Ascending aorta (tissue), 2 donors: Measurements from ENCODE around the gene TBC1D4. TPM values are rescaled to one million over a fixed set of nuclear protein-coding genes. Genes with fewer than 3 reads are reported as not detected.

Experiments used
- DNase-seq, 2 donors: peaks; one replicate each; pipeline ENCODE4 v3.0.0-alpha.2; 2019; ENCODE audit warnings: low spot score in 2 of 2
- H3K27ac ChIP-seq, 2 donors: fragments of 200-600 bp; sonication (generic); one replicate each; pipeline ENCODE4 v1.5.1; 2016 to 2017; ENCODE audit warnings: mild to moderate bottlenecking in 1 of 2
- H3K27me3 ChIP-seq: fragments of 200-600 bp; sonication (generic); one replicate; pipeline ENCODE4 v1.5.1; 2017
- H3K36me3 ChIP-seq, 2 donors: fragments of 200-600 bp; sonication (generic); one replicate each; pipeline ENCODE4 v1.5.1; 2016
- H3K4me1 ChIP-seq, 2 donors: fragments of 200-600 bp; sonication (generic); one replicate each; pipeline ENCODE4 v1.5.1; 2016 to 2017; ENCODE audit warnings: mild to moderate bottlenecking in 1 of 2
- H3K4me3 ChIP-seq, 2 donors: fragments of 200-600 bp; sonication (generic); one replicate each; pipeline ENCODE4 v1.5.1; 2016 to 2017; ENCODE audit warnings: mild to moderate bottlenecking in 1 of 2
- H3K9me3 ChIP-seq, 2 donors: fragments of 200-600 bp; sonication (generic); one replicate each; pipeline ENCODE4 v1.5.1; 2016
- CTCF ChIP-seq, 3 experiments: fragments of 200-600 bp in 2 of 3; fragments of 450-650 bp in 1 of 3; sonication (generic) in 2 of 3; IDR thresholded peaks; one replicate each; pipeline ENCODE4 v1.5.1; 2016 to 2019; ENCODE audit warnings: antibody characterized with exemption in 3 of 3, mild to moderate bottlenecking in 1 of 3, moderate library complexity in 1 of 3
- intact Hi-C: fragments of 100-400 bp; cut with DNase I; formaldehyde crosslinking; loops from one replicate; pipeline ENCODE4 v1.15.1; 2023
- total RNA-seq: library from RNA; depleted of rRNA; stranded (reverse); fragments of >200 nt; gene quantifications from one replicate; pipeline ENCODE4 v1.1.0, GENCODE V29; 2016

The TBC1D4 gene
- total RNA-seq, 1 donor from 2014 or later = 9.5 TPM

GRCh38 chr13:75507027-75508001 lies 25.3 kb upstream of the TBC1D4 start:
- H3K27me3 ChIP-seq = no peaks in the 10 kb centered on the region
- no peak for TF ChIP-seq CTCF (IDR thresholded peaks at IDR 0.05)
- H3K27ac ChIP-seq = no peak overlapping the region
- no peaks in the 10 kb centered on the region for H3K9me3 ChIP-seq
- no peak overlapping the region for H3K4me3 ChIP-seq
- no peaks in the 10 kb centered on the region for H3K36me3 ChIP-seq
- intact Hi-C loops = no loop called here
- no peaks in the 10 kb centered on the region for H3K4me1 ChIP-seq
- no peak for DNase-seq

DNA sequence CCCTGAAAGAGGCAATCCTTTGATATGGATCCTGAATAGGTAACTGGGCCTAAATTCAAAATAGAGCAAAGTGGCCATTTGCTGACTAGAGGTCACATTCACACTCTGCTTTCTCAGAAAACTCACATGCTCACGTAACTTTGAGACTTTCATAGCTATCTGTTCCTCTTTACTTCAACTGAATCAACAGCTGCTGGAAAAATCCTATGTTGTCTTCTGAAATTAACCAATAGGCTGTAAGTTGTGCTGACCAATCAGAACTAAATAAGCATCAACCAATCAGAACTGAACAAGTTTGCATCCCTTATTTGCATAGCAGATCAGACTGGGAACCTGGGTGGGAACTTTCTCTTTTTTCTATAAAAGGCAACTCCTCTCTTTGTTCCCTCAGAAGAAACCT lies 24.0 kb upstream of the TBC1D4 start:
- Histone ChIP-seq H3K36me3 (no peaks in the 10 kb centered on the region), H3K4me1 (no peaks in the 10 kb centered on the region), H3K27me3 (no peaks in the 10 kb centered on the region), H3K27ac (no peak overlapping the region), H3K4me3 (no peak overlapping the region), H3K9me3 (no peaks in the 10 kb centered on the region)
- intact Hi-C loops = no loop called here
- DNase-seq = no peak
- no peak for TF ChIP-seq CTCF (IDR thresholded peaks at IDR 0.05)

- TF ChIP-seq CTCF (IDR thresholded peaks at IDR 0.05) = no peak
- no peak overlapping the region for H3K27ac ChIP-seq
- intact Hi-C loops = no loop called here
Observed at GRCh38 chr13:75505327-75505726, 23.4 kb upstream of the TBC1D4 start.

GRCh38 chr13:75495938-75496337 lies 14.0 kb upstream of the TBC1D4 start:
- no peaks in the 10 kb centered on the region for H3K36me3 ChIP-seq
- intact Hi-C loops = no loop called here
- H3K4me1 ChIP-seq = no peaks in the 10 kb centered on the region
- H3K9me3 ChIP-seq = no peaks in the 10 kb centered on the region
- H3K27me3 ChIP-seq = no peaks in the 10 kb centered on the region
- no peak overlapping the region for H3K4me3 ChIP-seq
- DNase-seq = no peak
- TF ChIP-seq CTCF (IDR thresholded peaks at IDR 0.05) = no peak
- H3K27ac ChIP-seq = no peak overlapping the region

More at GRCh38 chr13:75505327-75505726, 23.4 kb upstream of the TBC1D4 start:
- no peak for DNase-seq
- no peaks in the 10 kb centered on the region for H3K4me1 ChIP-seq
- H3K4me3 ChIP-seq = no peak overlapping the region
- no peaks in the 10 kb centered on the region for H3K27me3 ChIP-seq
- no peaks in the 10 kb centered on the region for H3K36me3 ChIP-seq
- H3K9me3 ChIP-seq = no peaks in the 10 kb centered on the region

DNA sequence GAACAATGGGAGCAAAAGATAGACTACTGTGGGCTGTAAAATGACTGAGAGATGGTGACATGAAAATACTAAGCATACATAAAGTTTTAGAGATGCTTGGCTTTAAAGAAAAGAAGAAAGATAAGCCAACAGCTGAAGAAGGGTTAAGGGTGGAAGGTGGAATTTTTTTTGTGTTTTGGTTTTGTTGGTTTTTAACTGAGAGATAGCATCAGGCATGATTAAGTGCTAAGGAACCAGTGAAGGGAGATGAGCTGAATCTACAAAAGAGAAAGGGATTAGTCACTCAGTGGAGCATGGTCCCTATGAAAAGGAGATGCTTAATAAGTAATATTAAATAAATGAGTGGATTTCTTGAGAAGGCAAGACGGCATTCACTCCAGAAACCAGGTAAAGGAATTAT lies 12.5 kb upstream of the TBC1D4 start:
- no peak overlapping the region for H3K4me3 ChIP-seq
- intact Hi-C loops = no loop called here
- H3K36me3 ChIP-seq = no peaks in the 10 kb centered on the region
- DNase-seq = no peak
- no peak overlapping the region for H3K27ac ChIP-seq
- no peaks in the 10 kb centered on the region for H3K27me3 ChIP-seq
- no peak for TF ChIP-seq CTCF (IDR thresholded peaks at IDR 0.05)
- no peaks in the 10 kb centered on the region for H3K4me1 ChIP-seq
- H3K9me3 ChIP-seq = no peaks in the 10 kb centered on the region
